Subcutaneous abdominal adipose tissue (tissue), 5 donors: ENCODE results near the gene NOX3.
"Not testable (repeated sequence)": the region's sequence is repeated elsewhere in the genome, so short reads cannot be mapped to it uniquely, and the experiment has no call there.

Source experiments
- H3K27ac ChIP-seq: one replicate; pipeline ENCODE4 v1.7.0; 2013; ENCODE audit warnings: low read depth, mild to moderate bottlenecking, inconsistent platforms, low read length, moderate library complexity
- H3K27me3 ChIP-seq, 5 donors: one replicate each; pipeline ENCODE4 v1.7.0; 2013; ENCODE audit warnings: low read length in 5 of 5, inconsistent platforms in 1 of 5; ENCODE audit not compliant: control insufficient read depth in 5 of 5, insufficient read depth in 4 of 5
- H3K36me3 ChIP-seq, 5 donors: one replicate each; pipeline ENCODE4 v1.7.0; 2013; ENCODE audit warnings: low read length in 5 of 5; ENCODE audit not compliant: control insufficient read depth in 5 of 5, insufficient read depth in 5 of 5
- H3K4me1 ChIP-seq, 5 donors: one replicate each; pipeline ENCODE4 v1.7.0; 2013; ENCODE audit warnings: low read length in 5 of 5, mild to moderate bottlenecking in 3 of 5, moderate library complexity in 1 of 5; ENCODE audit not compliant: control insufficient read depth in 5 of 5, insufficient read depth in 5 of 5
- H3K4me3 ChIP-seq, 5 donors: one replicate each; pipeline ENCODE4 v1.7.0; 2013; ENCODE audit warnings: low read length in 5 of 5, low read depth in 1 of 5
- H3K9ac ChIP-seq, 5 donors: one replicate each; pipeline ENCODE4 v1.7.0; 2013; ENCODE audit warnings: low read length in 5 of 5, mild to moderate bottlenecking in 4 of 5, moderate library complexity in 3 of 5
- H3K9me3 ChIP-seq, 5 donors: one replicate each; pipeline ENCODE4 v1.7.0; 2013; ENCODE audit warnings: low read length in 5 of 5; ENCODE audit not compliant: control insufficient read depth in 5 of 5
- donor health status: healthy.
- donor health status: healthy.
- donor health status: healthy.
- donor health status: healthy.
- donor health status: healthy.

Gene NOX3

GRCh38 chr6:155362968-155363632 lies 92.5 kb downstream of the NOX3 start:
- H3K9me3 ChIP-seq, H3K27ac ChIP-seq, H3K4me3 ChIP-seq, H3K9ac ChIP-seq, H3K36me3 ChIP-seq, H3K4me1 ChIP-seq, H3K27me3 ChIP-seq: not testable (repeated sequence)

- Histone ChIP-seq H3K27me3 (peaks cover 0 to 2% (median 0%) of the 10 kb centered on the region in 5 donors), H3K4me3 (no peak overlapping the region), H3K27ac (no peak overlapping the region), H3K36me3 (no peaks in the 10 kb centered on the region), H3K9ac (no peak overlapping the region), H3K9me3 (peaks cover 4 to 22% (median 20%) of the 10 kb centered on the region in 5 donors), H3K4me1 (no peaks in the 10 kb centered on the region)
These were observed 101.5 kb downstream of the NOX3 start for GRCh38 chr6:155354167-155354566.

GRCh38 chr6:155352811-155353210 lies 102.8 kb downstream of the NOX3 start:
- no peak overlapping the region for H3K27ac ChIP-seq
- no peaks in the 10 kb centered on the region for H3K36me3 ChIP-seq
- H3K4me1 ChIP-seq: no peaks in the 10 kb centered on the region
- no peak overlapping the region for H3K9ac ChIP-seq
- no peak overlapping the region for H3K4me3 ChIP-seq
- H3K9me3 ChIP-seq: peaks cover 4 to 29% (median 22%) of the 10 kb centered on the region in 5 donors
- peaks cover 0 to 5% (median 0%) of the 10 kb centered on the region in 5 donors for H3K27me3 ChIP-seq

- Histone ChIP-seq H3K27me3 (peaks cover 0 to 5% (median 0%) of the 10 kb centered on the region in 5 donors), H3K36me3 (no peaks in the 10 kb centered on the region), H3K4me3 (no peak overlapping the region), H3K9ac (no peak overlapping the region), H3K4me1 (no peaks in the 10 kb centered on the region), H3K9me3 (peaks cover 4 to 29% (median 24%) of the 10 kb centered on the region in 5 donors), H3K27ac (no peak overlapping the region)
These were observed 103.6 kb downstream of the NOX3 start for GRCh38 chr6:155352130-155352420.

- Histone ChIP-seq H3K4me3 (no peak overlapping the region), H3K27me3 (peaks cover 0 to 5% (median 0%) of the 10 kb centered on the region in 5 donors), H3K9ac (no peak overlapping the region), H3K9me3 (peaks cover 7 to 33% (median 30%) of the 10 kb centered on the region in 5 donors), H3K27ac (no peak overlapping the region), H3K4me1 (no peaks in the 10 kb centered on the region), H3K36me3 (no peaks in the 10 kb centered on the region)
These were observed 104.1 kb downstream of the NOX3 start for GRCh38 chr6:155351273-155352129.

- peaks cover 7 to 39% (median 33%) of the 10 kb centered on the region in 5 donors for H3K9me3 ChIP-seq
- peaks cover 0 to 5% (median 0%) of the 10 kb centered on the region in 5 donors for H3K27me3 ChIP-seq
- H3K9ac ChIP-seq: no peak overlapping the region
- no peak overlapping the region for H3K4me3 ChIP-seq
- no peaks in the 10 kb centered on the region for H3K4me1 ChIP-seq
- no peaks in the 10 kb centered on the region for H3K36me3 ChIP-seq
- H3K27ac ChIP-seq: no peak overlapping the region
These were observed 105.7 kb downstream of the NOX3 start for GRCh38 chr6:155349956-155350355.

GRCh38 chr6:155349129-155349528 lies 106.5 kb downstream of the NOX3 start:
- H3K27ac ChIP-seq: no peak overlapping the region
- H3K9ac ChIP-seq: no peak overlapping the region
- peaks cover 3 to 32% (median 25%) of the 10 kb centered on the region in 5 donors for H3K9me3 ChIP-seq
- H3K36me3 ChIP-seq: no peaks in the 10 kb centered on the region
- H3K4me1 ChIP-seq: no peaks in the 10 kb centered on the region
- H3K4me3 ChIP-seq: no peak overlapping the region
- peaks cover 0 to 5% (median 0%) of the 10 kb centered on the region in 5 donors for H3K27me3 ChIP-seq

GRCh38 chr6:155347800-155348199 lies 107.8 kb downstream of the NOX3 start:
- Histone ChIP-seq H3K9ac (no peak overlapping the region), H3K4me1 (no peaks in the 10 kb centered on the region), H3K4me3 (no peak overlapping the region), H3K27me3 (peaks cover 0 to 5% (median 0%) of the 10 kb centered on the region in 5 donors), H3K36me3 (no peaks in the 10 kb centered on the region), H3K27ac (no peak overlapping the region), H3K9me3 (peaks cover 3 to 25% (median 14%) of the 10 kb centered on the region in 5 donors)

GRCh38 chr6:155346957-155347356 lies 108.7 kb downstream of the NOX3 start:
- H3K4me3 ChIP-seq: no peak overlapping the region
- no peaks in the 10 kb centered on the region for H3K4me1 ChIP-seq
- H3K27me3 ChIP-seq: peaks cover 0 to 5% (median 2%) of the 10 kb centered on the region in 5 donors
- H3K9me3 ChIP-seq: peaks cover 3 to 25% (median 12%) of the 10 kb centered on the region in 5 donors
- H3K9ac ChIP-seq: no peak overlapping the region
- no peak overlapping the region for H3K27ac ChIP-seq
- no peaks in the 10 kb centered on the region for H3K36me3 ChIP-seq
